Mesothelial cell of epicardium (in vitro differentiated cells): ENCODE data around the gene MASP1. TPM values are rescaled to one million over a fixed set of nuclear protein-coding genes. Genes with fewer than 3 reads are reported as not detected.

ENCODE experiments used
- DNase-seq, 2 experiments: peaks; one replicate each; pipeline ENCODE4 v3.0.0; 2021; ENCODE audit warnings: low spot score in 2 of 2; ENCODE audit not compliant: unreplicated experiment in 2 of 2
- H3K27ac Mint-ChIP-seq: 2 replicates; pipeline ENCODE4 v1.8.0; 2021; ENCODE audit warnings: mixed read lengths
- H3K27me3 Mint-ChIP-seq: 2 replicates; pipeline ENCODE4 v1.8.0; 2021; ENCODE audit warnings: low read depth, mixed read lengths
- H3K36me3 Mint-ChIP-seq: 2 replicates; pipeline ENCODE4 v1.8.0; 2021; ENCODE audit warnings: mixed read lengths
- H3K4me1 Mint-ChIP-seq: 2 replicates; pipeline ENCODE4 v1.8.0; 2021; ENCODE audit warnings: mixed read lengths
- H3K4me3 Mint-ChIP-seq: 2 replicates; pipeline ENCODE4 v1.8.0; 2021; ENCODE audit warnings: mild to moderate bottlenecking, moderate library complexity, mixed read lengths
- H3K9me3 Mint-ChIP-seq: 2 replicates; pipeline ENCODE4 v1.8.0; 2021; ENCODE audit warnings: mixed read lengths
- CTCF ChIP-seq: fragments of 200-600 bp; sonication (generic); IDR thresholded peaks from one replicate; pipeline ENCODE4 v1.5.0; 2021; ENCODE audit warnings: antibody characterized with exemption; ENCODE audit not compliant: unreplicated experiment
- total RNA-seq: library from RNA; stranded (reverse); gene quantifications from 3 replicates; pipeline ENCODE4 v1.2.1, GENCODE V29; 2021

MASP1 gene
- total RNA-seq, 1 donor from 2014 or later: 2.4 TPM

- Mint-ChIP-seq H3K4me3 (no peak overlapping the region), H3K4me1 (peaks cover 29% of the 10 kb centered on the region)
Measured at GRCh38 chr3:187293516-187294430, 2.2 kb upstream of the MASP1 start.

GRCh38 chr3:187292631-187293515 is 1.3 kb upstream of the MASP1 start:
- peaks cover 1% of the 10 kb centered on the region for H3K9me3 Mint-ChIP-seq
- H3K4me3 Mint-ChIP-seq: no peak overlapping the region
- no peak overlapping the region for H3K27ac Mint-ChIP-seq
- H3K27me3 Mint-ChIP-seq: peaks cover 7% of the 10 kb centered on the region
- peaks cover 29% of the 10 kb centered on the region for H3K4me1 Mint-ChIP-seq
- H3K36me3 Mint-ChIP-seq: no peaks in the 10 kb centered on the region
- DNase-seq: no peak
- TF ChIP-seq CTCF: no peak

More at GRCh38 chr3:187293516-187294430, 2.2 kb upstream of the MASP1 start:
- Mint-ChIP-seq H3K27ac (no peak overlapping the region), H3K36me3 (no peaks in the 10 kb centered on the region), H3K27me3 (peaks cover 7% of the 10 kb centered on the region), H3K9me3 (peaks cover 6% of the 10 kb centered on the region)
- DNase-seq: no peak
- TF ChIP-seq CTCF: no peak

GRCh38 chr3:187292181-187292580 is 644 bp upstream of the MASP1 start:
- Mint-ChIP-seq H3K4me3 (no peak overlapping the region), H3K9me3 (no peaks in the 10 kb centered on the region), H3K36me3 (no peaks in the 10 kb centered on the region), H3K27me3 (peaks cover 7% of the 10 kb centered on the region), H3K27ac (no peak overlapping the region), H3K4me1 (peaks cover 29% of the 10 kb centered on the region)
- TF ChIP-seq CTCF: no peak
- no peak for DNase-seq

GRCh38 chr3:187291001-187291511 is 481 bp downstream of the MASP1 start:
- no peaks in the 10 kb centered on the region for H3K9me3 Mint-ChIP-seq
- no peaks in the 10 kb centered on the region for H3K36me3 Mint-ChIP-seq
- peaks cover 29% of the 10 kb centered on the region for H3K4me1 Mint-ChIP-seq
- peak overlapping the region; percentile 19 for H3K27ac Mint-ChIP-seq
- peak overlapping the region; percentile 58 for H3K4me3 Mint-ChIP-seq
- TF ChIP-seq CTCF: no peak
- H3K27me3 Mint-ChIP-seq: peaks cover 7% of the 10 kb centered on the region
- peak in 1 of 2 experiments; percentile 44 for DNase-seq

GRCh38 chr3:187290503-187290902 is 1.0 kb downstream of the MASP1 start:
- no peaks in the 10 kb centered on the region for H3K9me3 Mint-ChIP-seq
- TF ChIP-seq CTCF: no peak
- DNase-seq: no peak
- H3K36me3 Mint-ChIP-seq: no peaks in the 10 kb centered on the region
- peaks cover 7% of the 10 kb centered on the region for H3K27me3 Mint-ChIP-seq
- H3K4me3 Mint-ChIP-seq: peak overlapping the region; percentile 58
- H3K4me1 Mint-ChIP-seq: peaks cover 29% of the 10 kb centered on the region
- no peak overlapping the region for H3K27ac Mint-ChIP-seq
